HG03060 (cell line): Measurements from ENCODE around the gene C1QTNF1.
"Not testable (repeated sequence)": the region's sequence is repeated elsewhere in the genome, so short reads cannot be mapped to it uniquely, and the experiment has no call there.

Experiments
- ATAC-seq: cut with Tn5 transposase; IDR thresholded peaks from one replicate; pipeline ENCODE4 v1.9.1; 2021; ENCODE audit warnings: low read depth, moderate number of reproducible peaks; ENCODE audit not compliant: unreplicated experiment

C1QTNF1 gene

DNA sequence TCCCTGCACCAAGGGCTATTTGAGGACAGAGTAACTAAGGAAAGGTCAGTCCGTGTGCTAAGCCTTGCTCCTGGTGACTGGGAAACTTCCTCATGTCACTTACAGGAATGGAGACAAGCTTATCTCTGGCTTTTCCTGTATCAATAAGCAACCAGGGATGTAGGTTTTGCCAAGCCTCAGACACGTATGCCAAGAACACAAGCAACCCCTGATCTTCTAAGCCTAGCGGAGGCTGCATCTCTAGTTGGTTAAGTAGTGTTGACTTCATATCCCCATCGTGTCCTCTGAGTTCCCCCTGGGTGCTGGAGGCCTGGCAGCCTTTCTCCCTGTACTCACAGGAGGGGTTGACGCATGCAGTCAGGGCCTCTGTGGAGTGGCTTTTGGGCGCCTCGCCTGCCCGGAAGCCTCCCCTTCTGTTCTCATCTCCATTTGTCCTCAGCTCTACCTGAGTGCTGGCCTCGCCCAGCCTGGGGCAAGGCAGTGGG is 1.4 kb upstream of the C1QTNF1 start:
- no peak for ATAC-seq

DNA sequence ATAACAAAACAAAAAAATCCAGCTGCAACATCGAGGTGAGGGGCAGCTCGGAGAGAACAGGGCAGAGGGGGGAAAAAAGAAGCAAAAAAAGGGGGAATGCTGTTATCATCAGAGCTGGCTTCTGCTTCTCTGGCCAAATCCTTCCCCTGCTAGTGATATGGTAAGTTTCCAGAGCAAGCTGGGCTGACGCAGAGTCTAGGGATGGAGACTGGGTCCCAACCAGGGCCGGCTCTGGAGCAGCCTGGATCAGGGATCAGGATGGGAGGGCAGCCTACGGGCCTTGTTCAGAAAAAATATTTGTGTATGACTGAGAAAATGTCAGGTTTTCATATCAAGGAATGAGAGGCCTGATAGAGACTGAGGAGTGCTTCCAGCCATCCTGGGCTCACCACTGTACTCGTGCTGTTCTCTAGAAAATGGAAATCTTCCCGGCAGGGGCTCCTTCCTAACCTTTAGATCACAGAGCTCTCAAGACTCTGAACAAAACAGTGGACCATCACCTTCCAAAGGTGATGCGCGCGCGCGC is 726 bp upstream of the C1QTNF1 start:
- no peak for ATAC-seq

DNA sequence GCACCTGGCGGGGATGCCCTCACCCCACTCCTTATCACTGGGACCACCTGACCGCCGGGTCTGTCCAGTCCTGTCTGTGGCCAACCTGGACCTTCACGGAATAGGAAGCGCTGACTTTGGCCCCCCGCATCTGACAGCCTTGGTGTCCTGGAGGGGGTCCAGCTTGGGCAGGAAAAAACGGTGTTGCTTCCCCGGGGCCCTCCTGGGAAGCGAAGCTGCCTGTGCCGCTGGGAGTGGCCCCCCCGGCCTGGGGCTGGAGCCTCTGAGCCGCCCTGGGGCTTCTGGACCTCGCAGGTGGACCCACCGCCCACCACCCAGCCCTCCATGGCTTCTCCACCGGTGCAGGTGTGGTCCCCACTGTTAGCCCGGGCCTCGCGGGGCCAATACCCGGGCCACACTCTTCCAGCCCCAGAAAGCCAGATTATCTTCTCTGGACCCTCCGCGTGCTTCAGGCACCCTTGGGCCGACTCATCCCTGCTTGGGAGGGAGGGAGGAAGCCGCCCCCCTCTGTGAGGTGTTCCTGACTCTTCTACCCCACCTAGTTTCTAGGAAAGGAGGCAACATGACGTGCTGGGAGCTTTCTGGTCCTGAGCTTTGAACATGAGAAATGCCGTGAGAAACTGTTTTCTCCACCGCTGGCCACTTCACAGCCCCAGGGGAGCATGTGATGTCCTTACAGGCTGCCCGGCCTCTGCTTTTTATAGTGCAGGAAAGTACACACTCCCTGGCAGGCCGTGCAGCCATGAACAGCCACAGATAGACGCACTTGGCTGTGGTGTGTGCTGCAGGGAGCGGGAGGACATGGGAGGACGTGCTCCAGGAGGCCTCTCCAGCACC is 1.1 kb downstream of the C1QTNF1 start:
- ATAC-seq = no peak

DNA sequence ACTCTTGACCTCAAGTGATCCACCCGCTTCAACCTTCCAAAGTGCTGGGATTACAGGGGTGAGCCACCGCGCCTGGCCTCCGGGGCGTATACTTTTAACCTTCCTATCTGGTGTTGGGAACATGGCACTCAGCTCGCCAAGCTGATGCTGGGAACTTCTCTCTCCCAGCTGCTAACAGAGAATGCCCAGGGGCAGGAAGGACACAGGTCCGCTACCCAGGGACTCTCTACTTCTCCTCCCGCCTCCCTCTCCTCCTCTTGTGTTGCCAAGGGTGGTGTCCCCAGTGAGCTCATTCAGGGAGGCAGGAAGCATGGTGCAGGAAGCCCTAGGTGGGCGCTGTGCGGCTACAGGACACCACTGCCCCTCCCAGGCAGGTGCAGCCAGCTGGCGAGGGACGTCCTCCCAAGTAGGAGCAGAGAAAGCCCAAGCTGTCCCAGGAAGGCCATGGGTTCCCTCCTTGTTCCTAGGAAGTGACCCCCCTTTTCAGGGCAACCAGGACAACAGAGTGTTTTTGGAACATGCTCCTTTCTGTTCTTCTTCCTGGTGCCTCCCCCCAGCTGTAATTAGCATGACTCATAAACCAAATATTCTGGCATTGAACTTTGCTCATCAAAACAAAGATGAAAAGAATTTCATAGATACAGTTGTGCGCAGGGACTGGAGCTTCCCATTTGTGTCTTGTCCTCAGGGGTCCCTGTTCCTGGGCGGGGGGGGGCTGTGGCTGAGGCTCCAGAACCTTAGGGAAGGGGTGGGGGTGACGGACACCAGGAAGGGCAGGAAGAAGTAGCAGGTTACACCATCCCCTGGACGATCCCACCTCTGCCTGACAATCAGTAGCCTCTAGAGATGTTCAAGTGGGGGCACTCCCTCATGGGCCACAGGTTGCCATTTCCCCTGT is 2.7 kb downstream of the C1QTNF1 start:
- ATAC-seq = no peak

DNA sequence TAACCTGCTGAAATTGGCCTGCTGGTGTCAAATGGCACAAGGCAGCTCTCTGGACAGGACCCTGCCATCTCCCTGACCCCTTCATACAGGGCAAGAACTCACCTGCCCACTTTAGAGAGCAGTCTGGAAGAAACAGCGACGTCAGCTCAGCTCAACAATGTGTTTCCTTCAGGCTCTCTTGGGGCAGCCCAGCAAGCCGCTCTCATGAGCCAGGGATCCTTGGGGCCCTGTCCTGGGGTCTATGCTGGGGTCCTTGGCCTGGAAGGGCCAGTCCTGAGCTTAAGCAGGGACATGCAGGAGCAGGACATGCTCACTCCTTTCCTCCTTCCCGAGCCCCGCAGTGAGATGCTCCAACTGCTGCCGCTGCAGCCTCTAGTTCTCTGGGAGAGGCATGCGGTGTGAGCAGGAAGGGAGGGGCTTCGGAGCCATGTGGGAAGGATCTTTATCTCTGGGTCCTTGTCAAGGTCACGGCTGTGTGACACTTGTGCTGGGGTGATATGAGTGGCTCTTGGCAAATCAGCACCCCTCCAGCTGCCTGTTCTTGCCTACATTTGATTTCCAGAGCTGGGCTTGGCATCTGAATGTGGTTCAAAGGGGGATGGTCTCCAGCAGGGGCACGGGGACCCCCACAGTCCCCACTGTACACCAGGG is 3.4 kb downstream of the C1QTNF1 start:
- no peak for ATAC-seq

DNA sequence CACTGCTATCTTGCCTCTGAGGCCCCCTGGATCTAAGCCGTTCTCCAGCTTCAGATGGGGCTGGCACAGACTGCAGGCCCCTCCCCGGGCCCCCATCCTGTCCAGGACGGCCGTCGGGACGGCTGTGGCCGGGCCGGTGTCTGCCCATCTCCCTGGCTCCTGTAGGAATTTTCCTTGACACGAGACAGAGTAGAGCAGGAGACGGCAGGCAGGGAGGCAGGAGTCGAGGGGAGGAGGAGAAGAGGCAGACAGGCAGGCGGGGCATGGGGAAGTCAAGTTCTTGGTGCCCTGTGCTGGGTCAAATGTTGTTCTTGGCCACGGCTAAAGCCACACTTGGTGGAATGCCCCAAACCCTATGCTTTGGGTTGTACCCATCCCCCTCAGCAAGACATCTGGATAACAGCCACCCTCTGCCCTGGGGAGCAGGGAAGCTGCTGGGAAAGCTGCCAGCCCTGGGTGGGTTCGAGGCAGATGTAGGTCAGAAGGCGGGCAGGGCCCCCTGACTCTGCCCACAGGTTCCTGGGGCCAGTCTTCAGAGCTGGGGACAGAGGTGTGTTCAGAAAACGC is 4.0 kb downstream of the C1QTNF1 start:
- no peak for ATAC-seq

- ATAC-seq = no peak
Measured at GRCh38 chr17:79028496-79029326, 4.7 kb downstream of the C1QTNF1 start.

DNA sequence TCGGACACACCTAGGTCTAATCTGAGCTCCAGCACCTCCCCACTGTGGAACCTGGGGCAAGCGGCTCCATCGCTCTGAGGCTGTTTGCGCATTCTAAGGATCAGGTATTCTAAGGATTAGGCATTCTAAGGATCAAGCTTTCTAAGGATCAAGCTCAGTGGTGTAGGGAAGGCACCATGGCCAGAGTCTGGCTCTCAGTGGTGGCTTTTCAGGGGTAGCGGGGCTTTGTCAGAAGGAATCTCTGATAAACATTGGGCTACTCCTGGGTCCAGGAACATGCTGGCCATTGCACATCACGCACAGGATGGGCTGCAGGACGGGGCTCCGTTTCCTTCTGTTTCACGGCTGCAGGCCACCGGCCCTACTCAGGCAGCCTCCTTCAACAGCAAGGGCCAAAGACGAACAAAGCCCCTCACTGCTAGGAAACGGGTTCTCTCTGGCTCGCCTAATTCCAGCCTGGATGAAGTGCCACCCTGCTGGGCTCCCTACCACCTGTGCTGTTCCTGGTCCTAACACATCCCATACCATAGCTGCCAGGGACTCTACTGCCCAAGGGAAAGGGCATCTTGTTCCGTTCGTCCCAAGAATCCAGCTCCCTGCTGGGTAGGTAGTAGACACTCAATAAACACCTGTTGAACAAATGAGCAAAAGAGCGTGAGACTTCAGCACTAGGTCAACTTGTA is 5.5 kb downstream of the C1QTNF1 start:
- ATAC-seq = no peak

DNA sequence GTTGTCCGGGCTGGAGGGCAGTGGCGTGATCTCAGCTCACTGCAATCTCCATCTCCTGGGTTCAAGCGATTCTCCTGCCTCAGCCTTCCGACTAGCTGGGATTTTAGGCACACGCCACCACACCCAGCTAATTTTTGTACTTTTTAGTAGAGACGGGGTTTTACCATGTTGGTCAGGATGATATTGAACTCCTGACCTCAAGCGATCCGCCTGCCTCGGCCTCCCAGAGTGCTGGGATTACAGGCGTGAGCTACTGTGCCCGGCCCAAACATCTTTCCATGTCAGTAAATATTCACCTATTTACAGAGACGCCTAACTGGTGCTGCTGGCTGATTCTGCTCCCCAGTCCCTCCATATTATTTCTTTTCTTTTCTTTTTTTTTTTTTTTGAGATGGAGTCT is 6.7 kb downstream of the C1QTNF1 start:
- ATAC-seq = not testable (repeated sequence)

DNA sequence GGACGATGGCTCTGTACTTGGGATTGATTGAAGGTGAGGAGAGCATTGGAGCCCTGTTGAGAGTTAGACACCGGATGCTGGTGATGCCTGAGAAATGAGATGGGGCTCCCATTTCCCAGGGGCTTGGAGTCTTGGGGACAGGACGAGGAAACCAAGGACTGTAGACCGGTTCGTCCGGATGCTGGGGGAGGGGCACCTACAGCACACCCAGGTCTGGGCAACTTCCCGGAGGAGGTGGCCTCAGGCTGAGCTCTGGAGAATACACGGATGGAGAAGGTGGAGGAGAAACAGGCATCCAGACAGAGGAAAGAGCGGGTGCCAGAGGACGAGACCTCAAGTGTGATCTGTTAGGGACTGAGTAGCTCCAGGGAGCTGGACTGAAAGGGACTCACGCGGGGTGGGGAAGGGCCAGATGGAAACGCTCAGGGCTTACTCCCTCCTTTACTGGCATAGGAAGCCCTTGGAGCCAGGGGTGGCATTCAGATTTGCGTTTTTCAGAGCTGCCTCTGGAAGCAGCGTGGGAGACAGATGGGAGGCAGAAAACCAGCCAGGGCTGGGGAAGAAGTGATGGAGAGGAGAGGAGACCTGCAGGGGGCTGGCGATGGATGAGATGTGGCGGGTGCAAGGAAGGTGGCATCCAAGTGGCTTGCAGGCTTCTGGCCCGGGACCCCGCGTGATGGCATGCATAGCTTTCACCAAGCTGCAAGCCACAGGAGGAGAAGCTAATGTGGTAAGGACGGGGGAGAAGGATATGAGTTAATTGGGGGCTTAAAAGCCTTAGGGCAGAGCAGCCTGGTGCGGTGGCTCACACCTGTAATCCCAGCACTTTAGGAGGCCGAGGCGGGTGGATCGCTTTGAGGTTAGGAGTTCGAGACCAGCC is 8.3 kb downstream of the C1QTNF1 start:
- ATAC-seq = no peak

GRCh38 chr17:79033046-79033616 is 9.2 kb downstream of the C1QTNF1 start:
- ATAC-seq = no peak

GRCh38 chr17:79033741-79034501 is 10.0 kb downstream of the C1QTNF1 start:
- ATAC-seq = no peak

DNA sequence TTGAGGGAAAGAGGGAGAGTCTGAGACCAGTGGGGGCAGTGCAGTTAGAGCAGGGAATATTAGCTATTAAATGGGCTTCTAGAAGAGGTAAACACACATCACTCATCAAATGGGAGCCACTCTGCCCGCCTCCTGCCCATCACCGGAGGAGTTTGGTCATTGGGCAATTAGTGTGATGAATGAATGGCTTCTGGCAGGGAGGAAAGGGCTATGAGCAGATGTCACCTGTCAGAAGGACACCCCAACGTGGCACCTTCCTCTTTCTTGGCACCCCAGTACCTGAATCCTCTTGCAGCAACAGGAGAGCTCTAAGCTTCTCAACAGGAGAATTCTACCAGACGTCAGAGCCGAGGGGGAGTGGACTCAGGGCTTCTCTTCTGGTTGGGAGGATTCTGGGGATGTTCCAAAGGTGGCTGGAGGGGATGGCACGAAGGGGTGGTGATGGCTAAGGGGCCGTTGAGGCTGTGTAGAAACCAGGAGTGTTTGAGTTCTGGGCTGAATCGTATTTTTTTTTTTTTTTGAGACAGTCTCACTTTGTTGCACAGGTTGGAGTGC is 11.0 kb downstream of the C1QTNF1 start:
- no peak for ATAC-seq

- ATAC-seq = no peak
Measured at GRCh38 chr17:79035686-79036085, 11.7 kb downstream of the C1QTNF1 start.

GRCh38 chr17:79036181-79036580 is 12.2 kb downstream of the C1QTNF1 start:
- ATAC-seq = no peak

GRCh38 chr17:79036596-79036995 is 12.6 kb downstream of the C1QTNF1 start:
- no peak for ATAC-seq
